Measurements from ENCODE around the gene PLA2G12B. TPM values are rescaled to one million over a fixed set of nuclear protein-coding genes. Genes with fewer than 3 reads are reported as not detected.
"Not testable (repeated sequence)": the region's sequence is repeated elsewhere in the genome, so short reads cannot be mapped to it uniquely, and the experiment has no call there.

Gene PLA2G12B
- polyA plus RNA-seq, 3 donors = not detected

DNA sequence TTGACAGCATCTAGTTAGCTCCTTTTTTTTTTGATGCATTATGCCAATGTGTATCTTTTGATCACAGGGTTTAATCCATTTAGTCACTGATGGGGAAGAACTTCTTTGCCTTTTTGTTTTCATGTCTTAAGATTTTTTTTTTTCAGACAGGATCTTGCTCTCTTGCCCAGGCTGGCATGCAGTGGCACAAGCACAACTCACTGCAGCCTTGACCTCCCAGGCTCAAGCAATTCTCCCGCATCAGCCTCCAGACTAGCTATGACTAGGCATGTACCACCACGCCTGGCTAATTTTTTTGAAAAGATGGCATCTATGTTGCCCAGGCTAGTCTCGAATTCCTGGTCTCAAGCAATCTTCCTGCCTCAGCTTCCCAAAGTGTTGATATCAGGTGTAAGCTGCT, 46.4 kb upstream of the PLA2G12B start:
- 100% methylated on average over 2 of the region's 3 CpGs for WGBS (ENCODE audit: insufficient coverage)
- intact Hi-C loops (cut with micrococcal nuclease) = no loop called here
- no peak overlapping the region for H3K27ac Mint-ChIP-seq

DNA sequence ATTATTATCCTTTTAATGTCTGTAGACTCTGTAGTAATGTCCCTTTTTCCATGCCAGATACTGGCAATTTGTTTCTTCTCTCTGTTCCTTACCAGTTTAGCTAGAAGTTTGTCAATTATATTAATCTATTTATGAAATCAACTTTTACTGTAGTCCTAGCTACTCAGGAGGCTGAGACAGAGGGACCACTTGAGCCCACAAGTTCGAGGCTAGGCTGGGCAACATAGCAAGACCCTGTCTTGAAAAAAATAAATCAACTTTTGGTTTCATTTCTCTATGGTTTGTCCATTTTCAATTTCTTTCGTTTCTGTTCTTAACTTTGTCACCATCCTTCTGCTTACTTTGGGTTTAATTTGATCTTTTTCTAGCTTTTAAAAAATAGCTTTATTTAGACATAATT, 42.5 kb upstream of the PLA2G12B start:
- Mint-ChIP-seq H3K27me3 (ENCODE audit: low read depth in 3 of 3) (peaks cover 0 to 1% (median 0%) of the 10 kb centered on the region in 3 donors), H3K36me3 (peaks cover 12 to 21% of the 10 kb centered on the region in 2 donors), H3K4me1 (no peaks in the 10 kb centered on the region), H3K27ac (no peak overlapping the region), H3K9me3 (peaks cover 3 to 26% (median 11%) of the 10 kb centered on the region in 7 donors), H3K4me3 (no peak overlapping the region)
- Histone ChIP-seq H3K4me2 (replicated peaks; ENCODE audit: extremely low read depth, low read length, poor library complexity, severe bottlenecking) (no peak overlapping the region), H4K20me1 (ENCODE audit: insufficient read depth, low read length) (no peaks in the 10 kb centered on the region), H3K79me2 (ENCODE audit: insufficient read depth, low read length) (no peaks in the 10 kb centered on the region), H2AFZ (ENCODE audit: insufficient read depth, low read depth, low read length, poor library complexity, severe bottlenecking) (no peak overlapping the region), H3K9me3 (replicated peaks in 1 of 2; ENCODE audit: control insufficient read depth in 1 of 2, insufficient read depth in 1 of 2, low read length in 2 of 2) (peaks cover 0 to 4% of the 10 kb centered on the region in 2 donors), H3K36me3 (replicated peaks in 1 of 2; ENCODE audit: control insufficient read depth in 1 of 2, insufficient read depth in 2 of 2, low read length in 2 of 2) (peaks cover 0 to 2% of the 10 kb centered on the region in 2 donors), H3K4me1 (ENCODE audit: control insufficient read depth in 1 of 2, insufficient read depth in 2 of 2, low read length in 2 of 2) (no peaks in the 10 kb centered on the region), H3K27me3 (ENCODE audit: control insufficient read depth in 2 of 2, insufficient read depth in 2 of 2, low read length in 2 of 2) (no peaks in the 10 kb centered on the region), H3K4me3 (replicated peaks in 1 of 3; ENCODE audit: low read depth in 2 of 3, low read length in 3 of 3) (no peak overlapping the region), H3K27ac (ENCODE audit: low read depth in 1 of 2, low read length in 2 of 2) (no peak overlapping the region), H3K9ac (ENCODE audit: insufficient read depth, low read length, poor library complexity, severe bottlenecking) (no peak overlapping the region)
- intact Hi-C loops (cut with micrococcal nuclease) = no loop called here
- 100% methylated on average over 1 of the region's 2 CpGs for WGBS (ENCODE audit: insufficient coverage)
- DNase-seq = no peak
- TF ChIP-seq, protein P1, sequence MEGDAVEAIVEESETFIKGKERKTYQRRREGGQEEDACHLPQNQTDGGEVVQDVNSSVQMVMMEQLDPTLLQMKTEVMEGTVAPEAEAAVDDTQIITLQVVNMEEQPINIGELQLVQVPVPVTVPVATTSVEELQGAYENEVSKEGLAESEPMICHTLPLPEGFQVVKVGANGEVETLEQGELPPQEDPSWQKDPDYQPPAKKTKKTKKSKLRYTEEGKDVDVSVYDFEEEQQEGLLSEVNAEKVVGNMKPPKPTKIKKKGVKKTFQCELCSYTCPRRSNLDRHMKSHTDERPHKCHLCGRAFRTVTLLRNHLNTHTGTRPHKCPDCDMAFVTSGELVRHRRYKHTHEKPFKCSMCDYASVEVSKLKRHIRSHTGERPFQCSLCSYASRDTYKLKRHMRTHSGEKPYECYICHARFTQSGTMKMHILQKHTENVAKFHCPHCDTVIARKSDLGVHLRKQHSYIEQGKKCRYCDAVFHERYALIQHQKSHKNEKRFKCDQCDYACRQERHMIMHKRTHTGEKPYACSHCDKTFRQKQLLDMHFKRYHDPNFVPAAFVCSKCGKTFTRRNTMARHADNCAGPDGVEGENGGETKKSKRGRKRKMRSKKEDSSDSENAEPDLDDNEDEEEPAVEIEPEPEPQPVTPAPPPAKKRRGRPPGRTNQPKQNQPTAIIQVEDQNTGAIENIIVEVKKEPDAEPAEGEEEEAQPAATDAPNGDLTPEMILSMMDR (IDR thresholded peaks at IDR 0.05) = no peak

More for the DNA sequence above, 46.4 kb upstream of the PLA2G12B start:
- Histone ChIP-seq H3K4me2 (replicated peaks; ENCODE audit: extremely low read depth, low read length, poor library complexity, severe bottlenecking) (no peak overlapping the region), H3K27ac (ENCODE audit: low read depth in 1 of 2, low read length in 2 of 2) (no peak overlapping the region), H3K36me3 (replicated peaks in 1 of 2; ENCODE audit: control insufficient read depth in 1 of 2, insufficient read depth in 2 of 2, low read length in 2 of 2) (peaks cover 16 to 22% of the 10 kb centered on the region in 2 donors), H2AFZ (ENCODE audit: insufficient read depth, low read depth, low read length, poor library complexity, severe bottlenecking) (no peak overlapping the region), H3K4me1 (ENCODE audit: control insufficient read depth in 1 of 2, insufficient read depth in 2 of 2, low read length in 2 of 2) (no peaks in the 10 kb centered on the region), H3K79me2 (ENCODE audit: insufficient read depth, low read length) (no peaks in the 10 kb centered on the region), H3K4me3 (replicated peaks in 1 of 3; ENCODE audit: low read depth in 2 of 3, low read length in 3 of 3) (no peak overlapping the region), H3K9me3 (replicated peaks in 1 of 2; ENCODE audit: control insufficient read depth in 1 of 2, insufficient read depth in 1 of 2, low read length in 2 of 2) (peaks cover 0 to 4% of the 10 kb centered on the region in 2 donors), H3K27me3 (ENCODE audit: control insufficient read depth in 2 of 2, insufficient read depth in 2 of 2, low read length in 2 of 2) (no peaks in the 10 kb centered on the region), H3K9ac (ENCODE audit: insufficient read depth, low read length, poor library complexity, severe bottlenecking) (no peak overlapping the region), H4K20me1 (ENCODE audit: insufficient read depth, low read length) (no peaks in the 10 kb centered on the region)
- H3K27me3 Mint-ChIP-seq (ENCODE audit: low read depth in 3 of 3) = no peaks in the 10 kb centered on the region
- TF ChIP-seq, protein P1 (IDR thresholded peaks at IDR 0.05) = no peak
- H3K9me3 Mint-ChIP-seq = peaks cover 0 to 10% (median 4%) of the 10 kb centered on the region in 7 donors
- DNase-seq = no peak
- no peak overlapping the region for H3K4me3 Mint-ChIP-seq
- peaks cover 26 to 31% of the 10 kb centered on the region in 2 donors for H3K36me3 Mint-ChIP-seq
- no peaks in the 10 kb centered on the region for H3K4me1 Mint-ChIP-seq

DNA sequence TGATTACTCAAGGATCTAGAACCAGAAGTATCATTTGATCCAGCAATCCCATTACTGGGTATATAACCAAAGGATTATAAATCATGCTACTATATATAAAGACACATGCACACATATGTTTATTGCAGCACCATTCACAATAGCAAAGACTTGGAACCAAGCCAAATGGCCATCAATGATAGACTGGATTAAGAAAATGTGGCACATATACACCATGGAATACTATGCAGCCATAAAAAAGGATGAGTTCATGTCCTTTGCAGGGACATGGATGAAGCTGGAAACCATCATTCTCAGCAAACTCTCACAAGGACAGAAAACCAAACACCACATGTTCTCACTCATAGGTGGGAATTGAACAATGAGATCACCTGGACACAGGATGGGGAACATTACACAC, 40.9 kb upstream of the PLA2G12B start:
- H3K79me2 ChIP-seq (ENCODE audit: insufficient read depth, low read length); H3K27ac ChIP-seq (ENCODE audit: low read depth in 1 of 2, low read length in 2 of 2); H3K27me3 Mint-ChIP-seq (ENCODE audit: low read depth in 3 of 3); H3K9me3 ChIP-seq (replicated peaks in 1 of 2; ENCODE audit: control insufficient read depth in 1 of 2, insufficient read depth in 1 of 2, low read length in 2 of 2); H4K20me1 ChIP-seq (ENCODE audit: insufficient read depth, low read length); H3K27ac Mint-ChIP-seq; DNase-seq; H3K4me2 ChIP-seq (replicated peaks; ENCODE audit: extremely low read depth, low read length, poor library complexity, severe bottlenecking); intact Hi-C loops (cut with micrococcal nuclease); H3K4me3 Mint-ChIP-seq; H3K4me1 Mint-ChIP-seq; H3K4me3 ChIP-seq (replicated peaks in 1 of 3; ENCODE audit: low read depth in 2 of 3, low read length in 3 of 3); H2AFZ ChIP-seq (ENCODE audit: insufficient read depth, low read depth, low read length, poor library complexity, severe bottlenecking); H3K27me3 ChIP-seq (ENCODE audit: control insufficient read depth in 2 of 2, insufficient read depth in 2 of 2, low read length in 2 of 2); H3K36me3 ChIP-seq (replicated peaks in 1 of 2; ENCODE audit: control insufficient read depth in 1 of 2, insufficient read depth in 2 of 2, low read length in 2 of 2); H3K9ac ChIP-seq (ENCODE audit: insufficient read depth, low read length, poor library complexity, severe bottlenecking); H3K4me1 ChIP-seq (ENCODE audit: control insufficient read depth in 1 of 2, insufficient read depth in 2 of 2, low read length in 2 of 2): not testable (repeated sequence)
- peaks cover 9 to 19% of the 10 kb centered on the region in 2 donors for H3K36me3 Mint-ChIP-seq
- peaks cover 5 to 28% (median 13%) of the 10 kb centered on the region in 7 donors for H3K9me3 Mint-ChIP-seq

All from CD14-positive monocyte (primary cell).